Smooth muscle cell (in vitro differentiated cells): ENCODE measurements around the gene CNPPD1. TPM values are rescaled to one million over a fixed set of nuclear protein-coding genes. Genes with fewer than 3 reads are reported as not detected.

Experiments used
- DNase-seq: peaks from one replicate; lab custom pipeline; 2025; ENCODE audit not compliant: unreplicated experiment; lab: John Stamatoyannopoulos, UW
- H2AFZ ChIP-seq: fragments of 200-600 bp; sonication (generic); 2 replicates; pipeline ENCODE4 v1.6.0; 2016; ENCODE audit warnings: antibody characterized with exemption, low read depth, mild to moderate bottlenecking
- H3F3A ChIP-seq: fragments of 200-600 bp; sonication (generic); 2 replicates; pipeline ENCODE4 v1.6.0; 2017; ENCODE audit warnings: antibody characterized with exemption, low read depth
- H3K27ac ChIP-seq: fragments of 200-600 bp; sonication (generic); 2 replicates; pipeline ENCODE4 v1.5.1; 2016; ENCODE audit warnings: low read depth, mild to moderate bottlenecking
- H3K27me3 ChIP-seq: fragments of 200-600 bp; sonication (generic); 2 replicates; pipeline ENCODE4 v1.6.1; 2016; ENCODE audit warnings: low read depth, mild to moderate bottlenecking
- H3K36me3 ChIP-seq: fragments of 200-600 bp; sonication (generic); 2 replicates; pipeline ENCODE4 v1.5.1; 2016; ENCODE audit warnings: low read depth
- H3K4me1 ChIP-seq: fragments of 200-600 bp; sonication (generic); 2 replicates; pipeline ENCODE4 v1.5.1; 2016; ENCODE audit warnings: low read depth
- H3K4me2 ChIP-seq: fragments of 200-600 bp; sonication (generic); 2 replicates; pipeline ENCODE4 v1.6.0; 2016; ENCODE audit warnings: mild to moderate bottlenecking
- H3K4me3 ChIP-seq: fragments of 200-600 bp; sonication (generic); 2 replicates; pipeline ENCODE4 v1.5.1; 2016; ENCODE audit warnings: mild to moderate bottlenecking
- H3K79me2 ChIP-seq: fragments of 200-600 bp; sonication (generic); 2 replicates; pipeline ENCODE4 v1.6.0; 2016; ENCODE audit warnings: low read depth, mild to moderate bottlenecking
- H3K9ac ChIP-seq: fragments of 200-600 bp; sonication (generic); 2 replicates; pipeline ENCODE4 v1.6.0; 2016; ENCODE audit warnings: low read depth
- H3K9me3 ChIP-seq: fragments of 200-600 bp; sonication (generic); replicated peaks from 2 replicates; pipeline ENCODE4 v1.5.1; 2016; ENCODE audit warnings: low read depth
- H4K20me1 ChIP-seq: fragments of 200-600 bp; sonication (generic); 2 replicates; pipeline ENCODE4 v1.6.0; 2016; ENCODE audit warnings: low read depth
- CTCF ChIP-seq: fragments of 200-600 bp; sonication (generic); IDR thresholded peaks from 2 replicates; pipeline ENCODE4 v1.5.1; 2017; ENCODE audit warnings: borderline replicate concordance, mild to moderate bottlenecking, antibody characterized with exemption; ENCODE audit not compliant: insufficient read depth, poor library complexity, severe bottlenecking
- WGBS: methylation state at CpG from one replicate; pipeline ENCODE4 v1.1.7; 2016; ENCODE audit warnings: low lambda C conversion rate; 5-methylcytosine and 5-hydroxymethylcytosine counted together
- polyA plus RNA-seq: library from polyadenylated mRNA; unstranded; fragments of >200 nt; fragmentation: Nextera tagmentation; extraction: Ambion mirVana; gene quantifications from 2 replicates; pipeline ENCODE4 v1.2.1, GENCODE V29; 2016
- total RNA-seq: library from RNA; depleted of rRNA; stranded (reverse); fragments of >200 nt; gene quantifications from 2 replicates; pipeline ENCODE4 v1.2.3, GENCODE V29; 2014

CNPPD1 gene
- total and polyA plus RNA-seq, 2 experiments from 2014 or later: 14.8 to 26.0 TPM

- DNase-seq: peak; percentile 6
- no peak overlapping the region for H3K9ac ChIP-seq
- H2AFZ ChIP-seq: no peak overlapping the region
These were observed 5.5 kb downstream of the CNPPD1 start for GRCh38 chr2:219171231-219171651.

DNA sequence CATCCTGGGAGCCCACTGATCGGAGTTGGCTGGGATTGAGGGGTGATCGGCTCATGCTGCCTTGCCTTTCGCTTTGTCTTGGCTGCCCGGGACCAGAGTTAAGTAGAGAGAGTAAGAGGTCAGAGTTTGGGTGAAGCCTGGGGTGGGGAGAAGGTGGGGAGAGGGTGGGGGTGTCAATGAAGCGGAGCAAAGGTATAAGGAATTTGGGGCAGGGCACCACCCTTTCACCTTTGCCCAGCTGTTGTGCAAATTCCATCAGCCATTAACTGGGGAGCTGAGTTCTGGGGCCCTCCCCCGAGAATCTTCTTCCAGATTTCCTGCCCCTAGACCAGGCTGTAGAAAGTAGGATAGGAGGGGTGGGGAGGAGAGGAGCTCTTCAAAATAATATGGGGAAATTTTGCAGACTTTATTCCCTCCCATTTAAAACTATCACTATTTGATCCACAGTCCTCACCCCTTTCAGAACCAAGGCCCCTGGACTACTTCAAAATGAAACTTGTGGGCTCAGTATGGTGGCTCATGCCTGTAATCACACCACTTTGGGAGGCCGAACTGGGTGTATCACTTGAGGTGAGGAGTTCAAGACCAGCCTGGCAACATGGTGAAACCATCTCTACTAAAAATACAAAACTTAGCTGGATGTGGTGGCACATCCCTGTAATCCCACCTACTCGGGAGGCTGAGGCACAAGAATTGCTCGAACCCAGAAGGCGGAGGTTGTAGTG lies 6.6 kb downstream of the CNPPD1 start, which contains the start of gene SLC23A3:
SLC23A3 (minus strand) TSS at position 100 of the 725 bp plus-strand sequence; CDS start at position 55, 45 bp downstream.
- no peak within 1 kb of the TSS for H3K4me3 ChIP-seq
- no peak within 1 kb of the TSS for H3K9ac ChIP-seq
- no peaks in the 10 kb centered on the region for H3K27me3 ChIP-seq
- DNase-seq: no peak
- no peak for TF ChIP-seq CTCF
- H3K27ac ChIP-seq: no peak within 1 kb of the TSS
- H2AFZ ChIP-seq: no peak within 1 kb of the TSS
- WGBS: 93% methylated on average over 10 of the region's 10 CpGs
- no peak within 1 kb of the TSS for H3K4me2 ChIP-seq
- no peaks in the 10 kb centered on the region for H3K9me3 ChIP-seq
- no peaks in the 10 kb centered on the region for H3K4me1 ChIP-seq
- H3F3A ChIP-seq: peaks cover 3% of the 10 kb centered on the region
- no peaks in the 10 kb centered on the region for H4K20me1 ChIP-seq
- no peaks in the 10 kb centered on the region for H3K79me2 ChIP-seq
- no peaks in the 10 kb centered on the region for H3K36me3 ChIP-seq

More at GRCh38 chr2:219171231-219171651, 5.5 kb downstream of the CNPPD1 start:
- Histone ChIP-seq H3K9me3 (no peaks in the 10 kb centered on the region), H3K4me1 (peaks cover 4% of the 10 kb centered on the region), H3K79me2 (no peaks in the 10 kb centered on the region), H4K20me1 (no peaks in the 10 kb centered on the region), H3K36me3 (no peaks in the 10 kb centered on the region), H3K4me3 (no peak overlapping the region), H3K27ac (peak overlapping the region; percentile 30), H3K27me3 (no peaks in the 10 kb centered on the region), H3F3A (peaks cover 3% of the 10 kb centered on the region), H3K4me2 (no peak overlapping the region)
- 34% methylated on average over 6 of the region's 6 CpGs for WGBS
- peak; percentile 71 for TF ChIP-seq CTCF

DNA sequence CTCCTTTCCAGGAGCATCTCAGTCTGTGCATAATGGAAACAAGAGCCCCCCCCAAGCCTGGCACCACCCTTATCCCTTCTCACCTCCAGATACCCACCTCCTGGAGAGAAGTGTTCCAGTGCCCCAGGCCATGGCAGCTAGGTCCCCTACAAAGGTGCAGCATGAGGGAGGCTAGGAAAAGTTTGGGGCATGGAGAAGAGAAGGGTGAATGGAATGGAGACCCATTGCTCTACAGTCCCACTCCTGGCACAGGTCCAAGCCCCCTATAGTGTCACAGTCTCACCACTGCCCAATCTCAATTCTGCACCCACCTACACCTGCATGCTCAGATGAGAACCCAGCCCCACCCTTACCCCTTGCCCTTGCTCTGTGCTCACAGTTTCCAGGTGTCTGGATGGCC lies 7.8 kb downstream of the CNPPD1 start:
- Histone ChIP-seq H3K9me3 (no peaks in the 10 kb centered on the region), H3K9ac (no peak overlapping the region), H3K4me3 (no peak overlapping the region), H3K79me2 (no peaks in the 10 kb centered on the region), H3K4me2 (no peak overlapping the region), H2AFZ (no peak overlapping the region), H4K20me1 (no peaks in the 10 kb centered on the region), H3K27me3 (no peaks in the 10 kb centered on the region), H3K4me1 (no peaks in the 10 kb centered on the region), H3K27ac (no peak overlapping the region), H3F3A (peaks cover 3% of the 10 kb centered on the region), H3K36me3 (no peaks in the 10 kb centered on the region)
- TF ChIP-seq CTCF: no peak
- no peak for DNase-seq

DNA sequence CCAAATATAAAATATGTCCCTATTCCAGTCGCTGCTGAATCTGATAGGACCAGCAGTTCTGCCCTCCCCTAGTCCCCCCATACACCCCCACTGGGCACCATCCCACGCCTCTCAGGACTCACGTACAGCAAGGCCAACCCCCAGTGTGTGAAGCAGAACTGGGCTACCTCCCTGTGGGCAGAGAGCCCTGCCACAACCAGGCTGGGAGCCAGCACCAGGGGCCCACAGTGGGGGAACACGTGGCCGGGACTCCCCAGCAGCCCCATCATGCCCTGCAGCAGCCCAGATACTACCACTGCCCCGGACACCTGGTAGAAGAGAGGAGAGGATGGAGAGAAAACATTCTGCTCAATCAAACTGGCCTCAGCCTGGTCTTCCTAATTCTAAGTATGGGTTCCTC lies 8.2 kb downstream of the CNPPD1 start:
- H3K27ac ChIP-seq: no peak overlapping the region
- DNase-seq: no peak
- no peak overlapping the region for H3K4me2 ChIP-seq
- no peaks in the 10 kb centered on the region for H3K9me3 ChIP-seq
- no peaks in the 10 kb centered on the region for H3K79me2 ChIP-seq
- H3K36me3 ChIP-seq: no peaks in the 10 kb centered on the region
- 82% methylated on average over 6 of the region's 6 CpGs for WGBS
- no peak overlapping the region for H2AFZ ChIP-seq
- no peaks in the 10 kb centered on the region for H3K27me3 ChIP-seq
- no peak for TF ChIP-seq CTCF
- peaks cover 3% of the 10 kb centered on the region for H3F3A ChIP-seq
- no peaks in the 10 kb centered on the region for H3K4me1 ChIP-seq
- H3K9ac ChIP-seq: no peak overlapping the region
- no peak overlapping the region for H3K4me3 ChIP-seq
- no peaks in the 10 kb centered on the region for H4K20me1 ChIP-seq
